WI38 (cell line): ENCODE measurements around the gene PRR5L.

Experiments used
- H3K4me3 ChIP-seq: 2 replicates; pipeline ENCODE4 v1.5.1; 2011; ENCODE audit warnings: low read depth, mild to moderate bottlenecking, control low read depth, low read length
- CTCF ChIP-seq: IDR thresholded peaks from 2 replicates; pipeline ENCODE4 v1.5.1; 2012; ENCODE audit warnings: low read depth, mild to moderate bottlenecking, control low read depth, low read length

The PRR5L gene

GRCh38 chr11:36266767-36267166 is 29.3 kb upstream of the PRR5L start:
- no peak overlapping the region for H3K4me3 ChIP-seq
- TF ChIP-seq CTCF: no peak

GRCh38 chr11:36268337-36268985 is 27.6 kb upstream of the PRR5L start:
- H3K4me3 ChIP-seq: no peak overlapping the region
- no peak for TF ChIP-seq CTCF

GRCh38 chr11:36270701-36271100 is 25.4 kb upstream of the PRR5L start:
- no peak overlapping the region for H3K4me3 ChIP-seq
- no peak for TF ChIP-seq CTCF

GRCh38 chr11:36271794-36272407 is 24.2 kb upstream of the PRR5L start:
- no peak for TF ChIP-seq CTCF
- H3K4me3 ChIP-seq: no peak overlapping the region

- no peak overlapping the region for H3K4me3 ChIP-seq
- TF ChIP-seq CTCF: no peak
These were observed 23.0 kb upstream of the PRR5L start for GRCh38 chr11:36273110-36273509.

GRCh38 chr11:36274414-36274813 is 21.7 kb upstream of the PRR5L start:
- no peak overlapping the region for H3K4me3 ChIP-seq

More at GRCh38 chr11:36274414-36274813, 21.7 kb upstream of the PRR5L start:
- TF ChIP-seq CTCF: no peak
